NT2/D1 (cell line): ENCODE results near the gene OTOG.

ENCODE experiments used
- DNase-seq: peaks from one replicate; pipeline ENCODE4 v3.0.0-alpha.2; 2011; ENCODE audit warnings: low read depth, low spot score
- H3K27me3 ChIP-seq: 2 replicates; pipeline ENCODE4 v1.6.0; 2011; ENCODE audit warnings: mild to moderate bottlenecking; ENCODE audit not compliant: insufficient read length, insufficient read depth
- H3K36me3 ChIP-seq: 2 replicates; pipeline ENCODE4 v1.6.1; 2011; ENCODE audit warnings: mild to moderate bottlenecking, low read length, mixed read lengths; ENCODE audit not compliant: insufficient read depth, insufficient read length
- H3K4me1 ChIP-seq: 2 replicates; pipeline ENCODE4 v1.5.1; 2011; ENCODE audit not compliant: insufficient read depth, insufficient read length
- H3K4me3 ChIP-seq: 2 replicates; pipeline ENCODE4 v1.5.1; 2011; ENCODE audit warnings: low read depth; ENCODE audit not compliant: insufficient read length
- H3K9ac ChIP-seq: 2 replicates; pipeline ENCODE4 v1.6.0; 2011; ENCODE audit warnings: low read depth; ENCODE audit not compliant: insufficient read length
- H3K9me3 ChIP-seq: 2 replicates; pipeline ENCODE4 v1.5.1; 2011; ENCODE audit warnings: mild to moderate bottlenecking, low read length; ENCODE audit not compliant: insufficient read depth
- SUZ12 ChIP-seq: IDR thresholded peaks from 2 replicates; pipeline ENCODE4 v1.6.1; 2011; ENCODE audit not compliant: insufficient read length, insufficient read depth; ENCODE audit errors: extremely low read depth
- YY1 ChIP-seq: IDR thresholded peaks from 2 replicates; pipeline ENCODE4 v1.6.1; 2011; ENCODE audit not compliant: insufficient read length, insufficient read depth
- ZNF274 ChIP-seq: IDR thresholded peaks from 2 replicates; pipeline ENCODE4 v1.6.1; 2011; ENCODE audit warnings: mild to moderate bottlenecking, low read depth, low read length

The OTOG gene

GRCh38 chr11:17505146-17505545, 41.9 kb upstream of the OTOG start:
- TF ChIP-seq YY1 (no peak), ZNF274 (no peak), SUZ12 (no peak)
- H3K4me3 ChIP-seq: no peak overlapping the region
- H3K36me3 ChIP-seq: no peaks in the 10 kb centered on the region
- peaks cover 3% of the 10 kb centered on the region for H3K4me1 ChIP-seq
- H3K27me3 ChIP-seq: peaks cover 4% of the 10 kb centered on the region
- no peaks in the 10 kb centered on the region for H3K9me3 ChIP-seq
- no peak overlapping the region for H3K9ac ChIP-seq
- DNase-seq: no peak

GRCh38 chr11:17506314-17506713, 40.7 kb upstream of the OTOG start:
- Histone ChIP-seq H3K4me1 (peaks cover 3% of the 10 kb centered on the region), H3K9me3 (no peaks in the 10 kb centered on the region), H3K4me3 (no peak overlapping the region), H3K27me3 (peaks cover 4% of the 10 kb centered on the region), H3K36me3 (no peaks in the 10 kb centered on the region), H3K9ac (no peak overlapping the region)
- no peak for DNase-seq
- TF ChIP-seq SUZ12 (no peak), ZNF274 (no peak), YY1 (no peak)

- no peak for DNase-seq
- peaks cover 3% of the 10 kb centered on the region for H3K4me1 ChIP-seq
- H3K9ac ChIP-seq: no peak overlapping the region
- no peaks in the 10 kb centered on the region for H3K36me3 ChIP-seq
- no peak for TF ChIP-seq ZNF274
- TF ChIP-seq SUZ12: no peak
- TF ChIP-seq YY1: no peak
- no peak overlapping the region for H3K4me3 ChIP-seq
- H3K27me3 ChIP-seq: peaks cover 4% of the 10 kb centered on the region
- no peaks in the 10 kb centered on the region for H3K9me3 ChIP-seq
Measured at GRCh38 chr11:17506942-17507341, 40.1 kb upstream of the OTOG start.

- H3K4me1 ChIP-seq: peaks cover 3% of the 10 kb centered on the region
- TF ChIP-seq ZNF274: no peak
- TF ChIP-seq SUZ12: no peak
- TF ChIP-seq YY1: no peak
- H3K9me3 ChIP-seq: no peaks in the 10 kb centered on the region
- no peak for DNase-seq
- no peaks in the 10 kb centered on the region for H3K36me3 ChIP-seq
- H3K27me3 ChIP-seq: peaks cover 4% of the 10 kb centered on the region
- no peak overlapping the region for H3K9ac ChIP-seq
- H3K4me3 ChIP-seq: no peak overlapping the region
Measured at GRCh38 chr11:17507773-17508172, 39.3 kb upstream of the OTOG start.

GRCh38 chr11:17508306-17508705, 38.8 kb upstream of the OTOG start:
- Histone ChIP-seq H3K9ac (no peak overlapping the region), H3K36me3 (no peaks in the 10 kb centered on the region), H3K9me3 (no peaks in the 10 kb centered on the region), H3K27me3 (peaks cover 4% of the 10 kb centered on the region), H3K4me1 (peaks cover 3% of the 10 kb centered on the region), H3K4me3 (no peak overlapping the region)
- DNase-seq: no peak
- no peak for TF ChIP-seq ZNF274
- no peak for TF ChIP-seq SUZ12
- TF ChIP-seq YY1: no peak

- no peak for DNase-seq
- H3K4me3 ChIP-seq: no peak overlapping the region
- no peak overlapping the region for H3K9ac ChIP-seq
- peaks cover 3% of the 10 kb centered on the region for H3K4me1 ChIP-seq
- H3K27me3 ChIP-seq: peaks cover 4% of the 10 kb centered on the region
- no peak for TF ChIP-seq YY1
- TF ChIP-seq ZNF274: no peak
- no peak for TF ChIP-seq SUZ12
- H3K9me3 ChIP-seq: no peaks in the 10 kb centered on the region
- no peaks in the 10 kb centered on the region for H3K36me3 ChIP-seq
Measured at GRCh38 chr11:17508791-17509190, 38.3 kb upstream of the OTOG start.

- Histone ChIP-seq H3K4me1 (no peaks in the 10 kb centered on the region), H3K36me3 (no peaks in the 10 kb centered on the region), H3K4me3 (no peak overlapping the region), H3K27me3 (peaks cover 4% of the 10 kb centered on the region), H3K9ac (no peak overlapping the region), H3K9me3 (no peaks in the 10 kb centered on the region)
- no peak for TF ChIP-seq YY1
- no peak for TF ChIP-seq ZNF274
- no peak for TF ChIP-seq SUZ12
- DNase-seq: no peak
Measured at GRCh38 chr11:17510507-17511206, 36.4 kb upstream of the OTOG start.

GRCh38 chr11:17511571-17511970, 35.5 kb upstream of the OTOG start:
- Histone ChIP-seq H3K27me3 (peaks cover 4% of the 10 kb centered on the region), H3K4me1 (no peaks in the 10 kb centered on the region), H3K9me3 (no peaks in the 10 kb centered on the region), H3K36me3 (no peaks in the 10 kb centered on the region), H3K4me3 (no peak overlapping the region), H3K9ac (no peak overlapping the region)
- no peak for TF ChIP-seq ZNF274
- TF ChIP-seq SUZ12: no peak
- TF ChIP-seq YY1: no peak
- DNase-seq: no peak
